HG03442 (cell line): ENCODE measurements around the gene SMYD3.
A peak's percentile ranks its signal among the peaks of the same experiment; 100 is the strongest.

Source experiments
- ATAC-seq: cut with Tn5 transposase; IDR thresholded peaks from one replicate; pipeline ENCODE4 v1.9.1; 2021; ENCODE audit warnings: mild to moderate bottlenecking, moderate library complexity; ENCODE audit not compliant: unreplicated experiment

Gene SMYD3

DNA sequence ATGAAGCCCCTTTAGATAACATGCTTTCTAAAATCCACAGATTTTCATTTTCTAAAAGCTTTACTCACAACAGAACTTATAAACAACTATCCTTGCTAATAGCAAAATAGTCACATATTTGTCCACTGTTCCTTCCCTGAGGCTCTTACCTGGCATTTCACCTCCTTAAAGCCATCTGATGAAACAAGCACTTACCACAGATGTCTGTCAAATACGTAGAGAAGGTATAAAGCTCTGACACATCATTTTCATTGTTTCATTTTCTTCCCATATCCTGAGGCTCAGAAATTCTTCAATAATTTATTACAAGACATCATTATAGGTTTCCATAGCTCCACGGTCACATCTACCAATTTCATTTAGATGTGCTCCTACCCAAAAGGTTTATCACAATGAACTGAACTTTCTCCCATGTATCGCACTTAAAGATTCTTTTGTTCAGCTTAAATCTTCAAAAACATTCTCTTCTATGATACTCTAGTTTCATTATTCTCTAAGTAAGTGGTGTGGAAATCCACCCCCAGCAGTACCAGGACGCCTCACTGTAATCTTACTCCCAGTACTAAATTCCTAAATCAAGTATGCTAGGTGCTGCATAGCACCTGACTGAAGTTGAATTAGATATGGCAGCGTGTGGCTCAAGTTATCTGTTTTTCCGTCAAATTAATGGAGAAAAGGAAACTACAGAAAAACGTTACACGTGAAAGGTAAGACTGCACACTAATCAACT lies 569.6 kb downstream of the SMYD3 start:
- ATAC-seq = no peak

- ATAC-seq = no peak
Observed at GRCh38 chr1:245934409-245934808, 572.7 kb downstream of the SMYD3 start.

DNA sequence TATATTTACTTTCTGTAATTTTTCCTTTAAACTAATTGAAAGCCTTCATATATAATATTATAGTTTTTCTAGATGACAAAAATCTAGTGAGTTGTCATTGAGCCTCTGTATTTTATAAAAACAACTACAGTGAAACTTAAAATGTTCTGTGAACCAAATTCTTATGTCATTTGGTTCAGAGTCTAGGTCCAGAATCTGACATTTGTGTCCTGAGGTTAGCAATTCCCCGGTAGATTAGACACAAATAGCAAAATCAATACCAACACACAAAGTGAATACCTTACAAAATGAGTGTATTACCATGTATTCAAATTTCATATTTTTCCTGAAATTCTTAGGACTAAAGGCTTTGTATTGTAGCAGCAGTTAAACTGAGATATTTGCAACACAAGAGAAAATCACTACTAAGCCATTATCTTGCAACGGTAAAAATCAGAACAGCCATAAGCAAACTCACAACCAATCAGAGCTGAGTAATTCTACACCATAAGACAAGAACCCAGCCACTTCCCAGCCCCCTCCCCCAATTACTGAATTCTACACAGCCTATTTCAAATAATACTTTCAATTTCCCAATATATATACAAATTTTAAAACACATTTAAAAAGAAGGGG lies 573.5 kb downstream of the SMYD3 start:
- no peak for ATAC-seq

DNA sequence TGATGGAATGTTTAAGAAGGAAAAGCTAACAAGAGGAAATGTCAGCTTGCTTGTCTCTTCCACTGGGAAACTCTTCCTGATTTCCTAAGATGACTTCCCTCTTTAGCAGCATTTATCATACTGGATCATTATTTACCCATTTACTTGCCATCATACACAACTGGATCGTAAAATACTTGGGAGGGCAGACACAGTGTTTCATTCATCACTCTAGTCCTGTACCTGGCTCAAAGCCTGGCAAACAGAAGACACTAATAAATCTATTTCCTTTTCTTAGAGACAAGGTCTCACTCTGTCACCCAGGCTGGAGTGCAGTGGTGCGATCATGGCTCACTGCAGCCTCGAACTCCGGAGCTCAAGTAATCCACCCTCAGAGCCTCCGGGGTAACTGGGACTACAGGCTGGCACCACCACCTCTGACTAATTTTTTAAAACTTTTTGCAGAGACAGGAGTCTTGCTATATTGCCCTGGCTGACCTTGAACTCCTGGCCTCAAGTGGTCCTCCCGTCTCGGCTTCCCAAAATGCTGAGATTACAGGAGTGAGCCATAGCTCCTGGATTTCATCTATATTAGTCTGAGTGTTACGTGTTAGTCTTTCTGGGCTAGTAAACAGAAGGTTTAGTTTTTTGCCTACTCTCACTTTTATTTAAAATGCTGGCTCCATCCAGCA lies 574.6 kb downstream of the SMYD3 start:
- no peak for ATAC-seq

- no peak for ATAC-seq
Observed at GRCh38 chr1:245931450-245931849, 575.6 kb downstream of the SMYD3 start.

GRCh38 chr1:245929224-245929623 lies 577.9 kb downstream of the SMYD3 start:
- ATAC-seq = no peak

DNA sequence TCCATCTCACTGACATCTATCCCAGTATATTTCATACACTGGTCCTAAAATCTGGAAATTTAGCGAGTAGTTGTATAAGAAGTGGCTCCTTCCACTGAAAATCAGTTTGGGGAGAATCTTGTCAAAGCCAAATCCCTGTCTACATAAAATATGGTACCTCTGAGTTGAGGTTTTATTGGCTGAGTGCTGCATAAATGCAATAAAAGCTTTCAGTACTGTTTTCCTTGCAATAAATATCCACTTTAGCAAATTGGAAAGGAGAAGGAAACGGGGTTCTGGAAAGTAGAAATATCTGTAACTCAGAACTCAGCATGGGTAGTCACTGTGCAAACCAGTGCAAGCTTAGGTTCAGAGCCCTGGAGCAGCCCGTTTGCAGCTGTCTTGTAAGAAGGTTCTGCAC lies 580.2 kb downstream of the SMYD3 start:
- ATAC-seq = no peak

GRCh38 chr1:245923215-245923614 lies 583.9 kb downstream of the SMYD3 start:
- no peak for ATAC-seq

GRCh38 chr1:245921417-245921816 lies 585.7 kb downstream of the SMYD3 start:
- ATAC-seq = no peak

DNA sequence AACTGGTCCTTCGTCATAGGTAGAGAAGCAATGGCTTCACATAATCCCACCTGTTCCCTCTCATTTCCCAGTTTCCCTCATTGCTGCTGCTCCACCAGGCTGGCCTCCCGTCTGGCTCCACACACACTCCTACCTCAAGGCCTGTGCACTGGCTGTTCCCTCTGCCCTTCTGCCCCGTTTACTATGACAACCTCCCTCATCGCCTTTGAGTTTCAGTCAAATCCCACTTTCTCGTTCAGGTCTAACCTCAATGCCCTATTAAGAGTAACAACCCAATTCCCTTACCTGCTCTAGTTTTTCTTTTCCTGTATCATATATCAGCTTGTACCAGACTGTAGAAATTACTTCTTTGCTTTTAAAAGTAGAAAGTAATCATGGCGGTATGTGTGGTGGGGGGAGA lies 589.7 kb downstream of the SMYD3 start:
- no peak for ATAC-seq

DNA sequence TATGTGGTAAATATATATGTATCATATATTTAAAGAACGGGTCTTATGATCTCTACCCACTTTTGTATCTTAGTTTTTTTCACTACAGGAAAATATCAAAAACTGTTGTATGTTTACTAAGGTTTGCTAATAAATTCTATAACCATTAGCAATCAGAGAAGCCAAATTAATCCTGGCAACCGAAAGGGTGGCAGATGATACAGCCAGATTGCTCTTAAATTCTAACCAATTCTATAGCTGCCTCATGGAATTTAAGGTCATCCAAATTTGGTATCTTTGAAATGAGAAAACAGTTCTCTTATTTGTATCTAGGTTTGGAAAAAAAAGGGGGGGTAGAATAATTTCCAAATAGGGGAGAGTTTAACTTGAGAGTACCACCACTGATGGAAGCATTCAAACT lies 591.2 kb downstream of the SMYD3 start:
- ATAC-seq = no peak

- ATAC-seq = no peak
Observed at GRCh38 chr1:245915406-245915805, 591.7 kb downstream of the SMYD3 start.

DNA sequence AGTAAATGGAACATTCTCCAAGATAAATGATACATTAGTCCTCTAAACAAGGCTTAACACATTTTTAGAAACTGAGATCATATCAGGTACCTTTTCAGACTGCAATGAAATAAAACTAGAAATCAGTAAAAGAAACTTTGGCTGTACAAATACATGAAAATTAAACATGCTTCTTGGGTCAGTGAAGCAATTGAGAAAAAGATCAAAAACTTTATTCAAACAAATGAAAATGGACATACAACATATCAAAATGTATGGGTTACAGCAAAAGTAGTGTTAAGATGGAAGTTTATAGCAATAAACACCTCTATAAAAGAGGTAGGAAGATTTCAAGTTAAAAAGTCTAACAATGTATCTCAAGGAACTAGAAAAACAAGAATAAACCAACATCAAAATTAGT lies 598.5 kb downstream of the SMYD3 start:
- ATAC-seq = no peak

- ATAC-seq = no peak
Observed at GRCh38 chr1:245906207-245906606, 600.9 kb downstream of the SMYD3 start.

- no peak for ATAC-seq
Observed at GRCh38 chr1:245903851-245904250, 603.2 kb downstream of the SMYD3 start.

DNA sequence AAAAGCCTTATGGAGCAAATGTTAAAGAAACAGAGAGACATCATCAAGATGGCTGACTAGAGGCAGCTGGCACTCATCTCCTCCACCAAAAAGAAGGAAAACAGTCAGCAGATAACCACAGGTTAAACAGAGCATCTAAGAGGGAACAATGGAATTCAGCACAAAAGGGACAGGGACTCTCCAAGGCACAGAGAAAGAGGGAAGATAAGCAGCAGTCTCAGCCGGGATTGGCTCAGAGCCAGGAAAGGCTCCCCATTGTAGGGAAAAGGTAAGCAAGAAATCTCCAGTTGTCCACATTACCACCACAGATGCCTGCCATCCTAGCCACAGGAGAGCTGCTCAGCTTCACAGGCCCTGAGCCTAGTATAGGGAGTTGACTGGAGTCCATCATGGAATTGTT lies 605.5 kb downstream of the SMYD3 start:
- no peak for ATAC-seq

- ATAC-seq = peak; percentile 61
Observed at GRCh38 chr1:245901037-245901436, 606.0 kb downstream of the SMYD3 start.

DNA sequence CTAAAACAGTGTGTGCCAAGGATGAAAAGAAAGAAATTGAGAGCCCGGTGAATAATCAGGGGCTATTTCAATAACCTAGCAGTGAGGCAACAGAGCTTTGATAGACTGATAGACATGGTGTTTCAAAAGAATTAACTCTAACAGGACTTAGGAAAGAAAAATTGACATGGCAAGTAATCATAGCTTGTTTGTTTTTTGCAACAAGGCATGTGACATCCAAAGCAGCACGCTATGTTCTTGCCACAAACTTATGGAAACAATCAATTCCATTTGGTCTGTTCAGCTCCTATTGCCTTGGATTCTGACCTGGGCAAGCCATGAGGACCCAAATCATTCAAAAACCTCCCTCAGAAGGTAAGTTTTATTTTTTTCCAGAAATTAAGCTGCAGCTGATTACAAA lies 608.5 kb downstream of the SMYD3 start:
- no peak for ATAC-seq

DNA sequence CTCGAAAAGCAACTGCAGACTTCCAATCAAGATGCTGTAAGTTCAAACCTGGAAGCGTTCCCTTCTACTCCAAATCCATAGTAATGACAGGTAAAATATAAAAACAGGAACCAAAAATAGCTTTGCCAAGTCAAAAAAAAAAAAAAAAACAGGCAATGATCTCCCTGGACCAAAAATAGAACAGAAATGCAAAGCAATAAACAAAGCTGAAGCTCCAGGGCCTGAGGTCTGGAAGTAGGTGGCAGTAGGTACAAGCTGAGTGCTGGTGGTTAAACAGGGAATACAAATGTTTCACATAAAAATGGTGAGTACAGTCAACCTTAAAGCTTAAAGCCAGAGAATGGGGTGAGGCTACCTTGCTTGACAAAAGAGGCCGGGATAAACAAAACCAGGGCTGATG lies 610.8 kb downstream of the SMYD3 start:
- ATAC-seq = no peak

GRCh38 chr1:245895455-245895959 lies 611.6 kb downstream of the SMYD3 start:
- no peak for ATAC-seq

DNA sequence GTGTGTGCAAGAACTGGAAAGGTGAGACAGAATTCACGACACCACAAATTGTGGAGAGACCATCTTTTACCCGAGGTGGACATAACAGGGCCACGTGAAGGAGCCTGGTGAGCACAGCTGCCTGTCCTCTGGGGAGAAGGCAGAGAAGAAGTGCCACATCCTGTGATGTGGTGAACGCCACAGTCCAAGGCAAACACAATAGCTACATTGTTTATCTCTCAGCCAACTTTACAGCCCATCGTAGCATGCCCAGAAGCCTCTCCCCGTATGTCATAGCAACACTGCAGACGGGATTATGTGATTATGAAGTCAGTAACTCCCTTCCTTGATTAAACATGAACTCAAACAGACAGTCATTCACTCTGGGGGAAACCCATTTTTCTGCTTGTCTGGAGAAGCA lies 612.2 kb downstream of the SMYD3 start:
- no peak for ATAC-seq

GRCh38 chr1:245893025-245893424 lies 614.1 kb downstream of the SMYD3 start:
- ATAC-seq = no peak
